Measurements from ENCODE around the gene KRT75. TPM values are rescaled to one million over a fixed set of nuclear protein-coding genes. Genes with fewer than 3 reads are reported as not detected.
A peak's percentile ranks its signal among the peaks of the same experiment; 100 is the strongest.

The KRT75 gene
- total RNA-seq, 1 donor from 2014 or later: not detected

- no peak for DNase-seq (ENCODE audit: low spot score in 2 of 2, unreplicated experiment in 2 of 2)
- Mint-ChIP-seq H3K27ac (no peak overlapping the region), H3K4me1 (peaks cover 12% of the 10 kb centered on the region), H3K27me3 (ENCODE audit: low read depth) (peaks cover 12% of the 10 kb centered on the region), H3K9me3 (no peaks in the 10 kb centered on the region), H3K36me3 (no peaks in the 10 kb centered on the region), H3K4me3 (no peak overlapping the region)
- peak; percentile 58 for TF ChIP-seq CTCF (IDR thresholded peaks at IDR 0.05; ENCODE audit: unreplicated experiment)
Observed at GRCh38 chr12:52390739-52391617, 43.2 kb downstream of the KRT75 start.

GRCh38 chr12:52389313-52390207 lies 44.6 kb downstream of the KRT75 start:
- H3K4me1 Mint-ChIP-seq: peaks cover 12% of the 10 kb centered on the region
- H3K4me3 Mint-ChIP-seq: no peak overlapping the region
- peaks cover 9% of the 10 kb centered on the region for H3K27me3 Mint-ChIP-seq (ENCODE audit: low read depth)
- DNase-seq (ENCODE audit: low spot score in 2 of 2, unreplicated experiment in 2 of 2): no peak
- H3K27ac Mint-ChIP-seq: no peak overlapping the region
- no peak for TF ChIP-seq CTCF (IDR thresholded peaks at IDR 0.05; ENCODE audit: unreplicated experiment)
- H3K9me3 Mint-ChIP-seq: no peaks in the 10 kb centered on the region
- no peaks in the 10 kb centered on the region for H3K36me3 Mint-ChIP-seq

- peaks cover 12% of the 10 kb centered on the region for H3K27me3 Mint-ChIP-seq (ENCODE audit: low read depth)
- no peaks in the 10 kb centered on the region for H3K9me3 Mint-ChIP-seq
- no peak overlapping the region for H3K27ac Mint-ChIP-seq
- no peak for TF ChIP-seq CTCF (IDR thresholded peaks at IDR 0.05; ENCODE audit: unreplicated experiment)
- H3K4me3 Mint-ChIP-seq: no peak overlapping the region
- peaks cover 12% of the 10 kb centered on the region for H3K4me1 Mint-ChIP-seq
- no peaks in the 10 kb centered on the region for H3K36me3 Mint-ChIP-seq
- DNase-seq (ENCODE audit: low spot score in 2 of 2, unreplicated experiment in 2 of 2): no peak
Observed at GRCh38 chr12:52387859-52388258, 46.3 kb downstream of the KRT75 start.

GRCh38 chr12:52385226-52385702 lies 48.9 kb downstream of the KRT75 start, which contains the start of gene KRT84:
KRT84 (minus strand) TSS chr12:52385652; CDS start chr12:52385585, 67 bp downstream.
- no peak within 1 kb of the TSS for H3K27ac Mint-ChIP-seq
- H3K27me3 Mint-ChIP-seq (ENCODE audit: low read depth): peaks cover 12% of the 10 kb centered on the region
- no peak within 1 kb of the TSS for H3K4me3 Mint-ChIP-seq
- H3K36me3 Mint-ChIP-seq: no peaks in the 10 kb centered on the region
- TF ChIP-seq CTCF (IDR thresholded peaks at IDR 0.05; ENCODE audit: unreplicated experiment): no peak
- no peak for DNase-seq (ENCODE audit: low spot score in 2 of 2, unreplicated experiment in 2 of 2)
- no peaks in the 10 kb centered on the region for H3K9me3 Mint-ChIP-seq
- H3K4me1 Mint-ChIP-seq: peaks cover 6% of the 10 kb centered on the region

- H3K4me1 Mint-ChIP-seq: no peaks in the 10 kb centered on the region
- H3K36me3 Mint-ChIP-seq: no peaks in the 10 kb centered on the region
- no peak for TF ChIP-seq CTCF (IDR thresholded peaks at IDR 0.05; ENCODE audit: unreplicated experiment)
- no peak overlapping the region for H3K27ac Mint-ChIP-seq
- H3K27me3 Mint-ChIP-seq (ENCODE audit: low read depth): peaks cover 15% of the 10 kb centered on the region
- DNase-seq (ENCODE audit: low spot score in 2 of 2, unreplicated experiment in 2 of 2): no peak
- H3K4me3 Mint-ChIP-seq: no peak overlapping the region
- H3K9me3 Mint-ChIP-seq: no peaks in the 10 kb centered on the region
Observed at GRCh38 chr12:52383331-52383730, 50.8 kb downstream of the KRT75 start.
